ENCODE results near the gene CD70.
"Not testable (repeated sequence)": the region's sequence is repeated elsewhere in the genome, so short reads cannot be mapped to it uniquely, and the experiment has no call there.

Gene CD70

DNA sequence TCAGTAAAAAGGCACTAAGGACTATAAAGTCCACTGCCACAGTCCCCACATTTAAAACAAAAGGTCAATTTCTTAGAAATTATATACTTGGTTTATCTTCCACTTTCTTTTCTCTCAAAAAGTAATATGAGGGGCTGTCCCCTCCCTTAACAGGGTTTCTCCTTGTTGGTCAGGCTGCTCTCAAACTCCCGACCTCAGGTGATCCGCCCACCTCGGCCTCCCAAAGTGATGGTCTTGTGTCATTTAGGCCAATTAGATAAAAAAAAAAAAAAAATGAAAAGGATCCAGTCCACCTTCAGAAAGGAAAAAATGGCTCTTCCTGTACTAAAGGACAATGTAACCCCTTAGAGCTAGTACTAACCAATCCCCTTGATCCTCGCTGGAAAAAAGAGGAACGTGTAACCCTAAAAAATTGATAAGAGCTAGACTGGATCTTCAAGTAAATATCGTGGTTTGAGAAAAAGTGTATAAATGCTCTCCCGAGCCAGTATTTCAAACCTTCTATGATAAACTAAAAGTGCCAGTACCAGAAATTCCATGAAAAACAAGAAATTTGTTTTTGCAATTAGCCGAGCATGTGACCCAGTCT lies 9.0 kb upstream of the CD70 start:
- DNase-seq (ENCODE audit: insufficient read length, low spot score) (no peak), FAIRE-seq (no peak)
- no peak for TF ChIP-seq CTCF (IDR thresholded peaks at IDR 0.05; ENCODE audit: insufficient read depth, missing control alignments)

DNA sequence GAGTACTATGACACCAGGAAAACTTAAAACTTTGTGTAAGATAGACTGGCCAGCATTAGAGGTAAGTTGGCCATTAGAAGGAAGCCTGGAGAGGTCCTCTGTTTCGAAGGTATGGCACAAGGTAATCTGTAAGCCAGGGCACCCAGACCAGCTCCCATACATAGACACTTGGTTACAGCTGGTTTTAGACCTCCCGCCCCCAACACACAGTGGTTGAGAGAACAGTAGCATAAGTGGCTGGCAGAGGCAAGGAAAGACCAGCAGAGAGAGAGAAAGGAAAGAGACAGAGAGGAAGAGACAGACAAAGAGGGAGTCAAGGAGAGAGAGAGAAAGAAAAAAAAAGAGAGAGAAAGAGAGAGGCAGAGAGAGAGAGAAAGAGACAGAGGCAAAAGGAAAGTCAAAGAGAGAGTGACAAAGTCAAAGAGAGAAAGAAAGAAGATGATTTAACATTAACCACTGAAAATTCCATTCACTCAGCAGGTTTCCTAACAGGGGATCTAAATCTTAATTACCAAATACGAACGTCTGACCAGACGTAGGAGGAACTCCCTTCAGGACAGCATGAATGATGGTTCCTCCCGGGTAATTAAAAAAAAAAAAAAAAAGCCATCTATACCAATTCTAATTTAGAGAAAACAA lies 7.4 kb upstream of the CD70 start:
- not testable (repeated sequence) for FAIRE-seq; DNase-seq (ENCODE audit: insufficient read length, low spot score)

DNA sequence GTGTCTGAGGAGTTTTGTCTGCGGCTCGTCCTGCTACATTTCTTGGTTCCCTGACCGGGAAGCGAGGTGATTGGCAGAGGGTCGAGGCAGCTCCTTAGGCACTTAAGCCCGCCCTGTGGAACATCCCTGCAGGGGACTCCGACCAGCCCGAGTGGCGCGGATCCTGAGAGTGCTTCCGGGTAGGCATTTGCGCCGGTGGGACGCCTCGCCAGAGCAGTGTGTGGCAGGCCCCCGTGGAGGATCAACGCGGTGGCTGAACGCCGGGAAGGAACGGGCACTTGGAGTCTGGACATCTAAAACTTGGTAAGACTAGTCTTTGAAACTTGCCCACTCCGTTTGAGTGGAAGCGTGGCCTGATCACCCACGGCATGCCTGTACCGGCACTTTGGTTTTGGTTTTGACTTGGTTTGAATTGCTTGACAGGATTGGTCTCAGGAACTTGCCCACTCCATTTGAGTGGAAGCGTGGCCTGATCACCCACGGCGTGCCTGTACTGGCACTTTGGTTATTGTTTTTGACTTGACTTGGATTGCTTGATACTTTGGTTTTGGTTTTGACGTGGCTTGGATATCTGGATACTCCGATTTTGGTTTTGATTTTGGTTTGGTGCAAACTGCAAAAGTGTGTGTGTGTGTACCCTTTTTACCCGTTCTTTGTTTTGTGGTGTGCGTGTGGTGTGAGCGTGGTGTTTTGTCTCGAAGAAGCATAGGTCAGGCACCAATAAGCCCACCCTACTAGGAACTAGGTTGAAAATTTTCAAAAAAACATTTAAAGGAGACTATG lies 6.7 kb upstream of the CD70 start:
- DNase-seq (ENCODE audit: insufficient read length, low spot score); FAIRE-seq: not testable (repeated sequence)

DNA sequence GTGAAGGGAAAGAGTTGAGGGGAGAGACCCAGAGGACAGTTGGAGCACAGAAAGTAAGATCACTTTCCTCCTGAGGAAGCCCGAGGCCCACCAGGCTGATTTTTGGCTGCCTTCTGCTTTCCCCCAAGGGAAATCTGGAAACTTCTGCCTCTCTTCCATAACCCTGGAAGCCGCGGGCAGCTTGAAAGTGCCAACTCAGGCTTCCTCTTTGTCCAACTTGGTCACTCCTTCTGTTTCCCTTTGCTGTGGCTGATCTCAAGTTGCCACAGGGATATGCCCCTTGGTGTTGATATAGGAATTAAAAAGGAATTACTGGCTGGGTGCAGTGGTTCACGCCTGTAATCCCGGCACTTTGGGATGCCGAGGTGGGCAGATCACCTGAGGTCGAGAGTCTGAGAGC lies 5.7 kb upstream of the CD70 start:
- DNase-seq (ENCODE audit: insufficient read length, low spot score), result no peak
- no peak for TF ChIP-seq CTCF (IDR thresholded peaks at IDR 0.05; ENCODE audit: insufficient read depth, missing control alignments)
- FAIRE-seq, result no peak

DNA sequence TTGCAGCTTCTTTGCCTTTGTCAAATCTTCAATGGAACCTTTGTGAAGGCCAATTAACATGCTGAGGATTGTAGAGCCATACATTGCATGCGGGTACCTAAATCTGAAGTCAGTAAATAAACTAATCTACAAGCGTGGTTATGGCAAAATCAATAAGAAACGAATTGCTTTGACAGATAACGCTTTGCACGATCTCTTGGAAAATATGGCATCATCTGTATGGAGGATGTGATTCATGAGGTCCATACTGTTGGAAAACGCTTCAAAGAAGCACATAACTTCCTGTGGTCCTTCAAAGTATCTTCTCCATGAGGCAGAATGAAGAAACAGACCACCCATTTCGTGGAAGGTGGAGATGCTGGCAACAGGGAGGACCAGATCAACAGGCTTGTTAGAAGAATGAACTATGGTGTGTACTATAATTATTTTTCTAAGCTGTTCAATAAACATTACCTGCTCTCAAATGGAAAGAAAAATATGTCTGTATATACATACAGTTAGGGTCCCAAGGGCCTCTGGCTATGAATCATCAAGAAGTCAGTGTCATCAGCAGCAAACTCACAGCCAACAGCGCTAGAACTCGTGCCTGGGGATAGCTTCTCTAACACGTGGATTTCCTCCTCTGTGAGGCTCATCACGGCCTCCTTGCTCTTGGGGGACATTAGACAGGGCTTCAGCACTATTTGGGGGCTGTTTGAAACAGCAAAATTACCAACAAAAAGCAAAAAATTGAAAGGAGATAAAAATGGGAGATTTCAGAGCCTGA lies 2.9 kb upstream of the CD70 start:
- no peak for FAIRE-seq
- no peak for TF ChIP-seq CTCF (IDR thresholded peaks at IDR 0.05; ENCODE audit: insufficient read depth, missing control alignments)
- no peak for DNase-seq (ENCODE audit: insufficient read length, low spot score)

- FAIRE-seq (no peak), DNase-seq (ENCODE audit: insufficient read length, low spot score) (no peak)
- TF ChIP-seq CTCF (IDR thresholded peaks at IDR 0.05; ENCODE audit: insufficient read depth, missing control alignments), result no peak
Measured at GRCh38 chr19:6590258-6590826, 608 bp downstream of the CD70 start.

DNA sequence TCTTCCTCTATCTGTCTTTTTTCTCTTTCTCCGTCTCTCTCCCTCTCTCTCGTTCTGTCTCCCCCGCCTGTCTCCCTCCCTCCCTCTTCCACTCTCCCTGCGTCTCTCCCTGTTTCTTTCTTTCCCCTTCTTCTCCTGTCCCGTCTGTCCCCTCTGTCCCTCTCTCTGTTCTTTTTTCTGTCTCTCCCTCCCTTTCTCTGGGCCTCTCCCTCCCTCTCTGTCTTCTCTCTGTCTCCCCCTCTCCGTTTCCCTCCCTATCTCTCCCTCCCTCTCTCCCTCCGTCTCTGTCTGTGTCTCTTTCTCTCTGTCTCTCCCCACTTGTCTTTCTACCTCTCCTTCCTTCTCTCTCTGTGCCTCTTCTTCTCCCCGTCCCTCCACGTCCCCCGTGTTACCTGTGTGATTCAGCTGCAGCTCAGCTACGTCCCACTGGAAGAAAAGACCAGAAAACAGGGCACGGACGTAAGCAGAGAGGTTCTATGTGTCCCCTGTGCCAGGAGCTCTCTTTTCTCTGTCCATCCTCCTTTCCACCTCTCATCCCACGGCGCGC lies 1.2 kb downstream of the CD70 start:
- no peak for TF ChIP-seq CTCF (IDR thresholded peaks at IDR 0.05; ENCODE audit: insufficient read depth, missing control alignments)
- FAIRE-seq (no peak), DNase-seq (ENCODE audit: insufficient read length, low spot score) (no peak)
